ENCODE results near the gene IFT25. TPM values are rescaled to one million over a fixed set of nuclear protein-coding genes. Genes with fewer than 3 reads are reported as not detected.

Gene IFT25
- total RNA-seq, 1 donor from 2014 or later = 41.0 TPM

DNA sequence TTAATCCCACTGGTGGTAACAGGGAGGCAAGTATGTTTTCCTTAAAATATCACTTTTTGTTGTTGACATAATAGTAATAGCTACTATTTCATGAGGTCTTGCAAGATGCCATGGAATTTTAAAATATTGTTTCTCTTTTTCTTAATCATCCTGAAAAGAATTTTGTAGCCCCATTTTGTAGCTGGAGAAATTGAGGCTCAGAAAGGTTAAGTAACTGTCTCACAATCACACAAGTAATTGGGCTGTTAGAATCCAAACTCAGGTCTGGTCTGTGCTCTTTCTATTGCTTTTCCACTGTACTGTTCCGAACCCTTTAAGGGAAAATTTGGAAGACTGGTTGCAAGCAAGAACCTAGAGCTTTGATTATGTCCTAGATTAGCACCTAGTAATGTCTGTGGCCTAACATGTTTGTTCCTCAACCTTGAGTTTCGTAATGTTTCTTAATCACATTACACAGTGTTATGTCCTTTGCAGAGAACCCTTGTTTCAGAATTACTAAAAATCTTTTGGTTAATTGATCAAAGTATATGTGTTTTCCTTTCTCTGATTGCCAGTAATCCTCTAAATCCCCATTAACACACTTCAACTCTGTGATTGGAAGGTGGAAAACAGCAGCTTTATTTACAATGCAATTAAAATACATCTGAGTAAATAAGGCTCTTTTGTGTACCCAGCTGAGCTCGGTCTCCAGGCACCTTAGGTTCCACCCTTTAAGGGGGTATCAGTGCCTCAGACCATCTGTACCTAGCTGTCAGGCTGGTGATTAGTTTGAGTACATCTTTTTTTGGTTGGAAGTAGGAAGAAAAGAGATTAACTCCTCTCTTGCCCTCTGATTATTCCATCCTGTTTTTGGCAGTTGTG, 11.0 kb upstream of the IFT25 start:
- ChIA-PET CTCF (interaction anchor here (0.8 to 1.8 kb wide), 3 partner anchors 78 to 96 kb away, joined by 3 to 5 read pairs (median 4); no protein-coding TSS in a partner anchor), POLR2A (interaction anchor here (1.3 kb wide), 1 partner anchor 11 kb away, joined by 8 read pairs; the partner anchor contains the start of gene IFT25)
- DNase-seq (no peak), ATAC-seq (ENCODE audit: low read depth) (no peak)
- Mint-ChIP-seq H3K4me3 (no peak overlapping the region), H3K9me3 (no peaks in the 10 kb centered on the region), H3K4me1 (no peaks in the 10 kb centered on the region), H3K27ac (no peak overlapping the region), H3K27me3 (no peaks in the 10 kb centered on the region), H3K36me3 (ENCODE audit: low read depth) (peaks cover 44% of the 10 kb centered on the region)
- TF ChIP-seq, protein P1, sequence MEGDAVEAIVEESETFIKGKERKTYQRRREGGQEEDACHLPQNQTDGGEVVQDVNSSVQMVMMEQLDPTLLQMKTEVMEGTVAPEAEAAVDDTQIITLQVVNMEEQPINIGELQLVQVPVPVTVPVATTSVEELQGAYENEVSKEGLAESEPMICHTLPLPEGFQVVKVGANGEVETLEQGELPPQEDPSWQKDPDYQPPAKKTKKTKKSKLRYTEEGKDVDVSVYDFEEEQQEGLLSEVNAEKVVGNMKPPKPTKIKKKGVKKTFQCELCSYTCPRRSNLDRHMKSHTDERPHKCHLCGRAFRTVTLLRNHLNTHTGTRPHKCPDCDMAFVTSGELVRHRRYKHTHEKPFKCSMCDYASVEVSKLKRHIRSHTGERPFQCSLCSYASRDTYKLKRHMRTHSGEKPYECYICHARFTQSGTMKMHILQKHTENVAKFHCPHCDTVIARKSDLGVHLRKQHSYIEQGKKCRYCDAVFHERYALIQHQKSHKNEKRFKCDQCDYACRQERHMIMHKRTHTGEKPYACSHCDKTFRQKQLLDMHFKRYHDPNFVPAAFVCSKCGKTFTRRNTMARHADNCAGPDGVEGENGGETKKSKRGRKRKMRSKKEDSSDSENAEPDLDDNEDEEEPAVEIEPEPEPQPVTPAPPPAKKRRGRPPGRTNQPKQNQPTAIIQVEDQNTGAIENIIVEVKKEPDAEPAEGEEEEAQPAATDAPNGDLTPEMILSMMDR (IDR thresholded peaks at IDR 0.05) = no peak
- intact Hi-C loops (cut with micrococcal nuclease) = loop anchor here (5.0 kb wide), 1 partner anchor 469 kb away; no protein-coding TSS in a partner anchor

DNA sequence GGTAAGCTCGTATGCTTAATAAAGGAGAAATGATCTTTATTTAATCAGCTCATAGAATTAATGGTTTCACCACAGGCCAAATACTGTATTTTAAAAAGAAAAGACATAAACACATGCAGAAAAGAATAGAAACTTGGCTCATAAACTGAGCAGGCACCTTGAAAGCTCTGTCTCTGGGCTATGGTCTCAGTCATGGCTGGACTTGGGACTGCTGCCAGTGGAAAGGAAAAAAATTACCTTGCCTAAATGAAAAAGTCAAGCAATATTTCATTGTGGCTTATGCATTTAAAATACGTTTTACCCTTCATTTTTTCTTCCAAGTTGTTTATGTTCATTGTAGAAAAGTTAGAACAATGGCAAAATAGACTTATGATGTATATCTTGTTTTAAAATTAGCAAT, 8.6 kb upstream of the IFT25 start:
- intact Hi-C loops (cut with micrococcal nuclease) = no loop called here
- Mint-ChIP-seq H3K4me1 (no peaks in the 10 kb centered on the region), H3K36me3 (ENCODE audit: low read depth) (peaks cover 35% of the 10 kb centered on the region), H3K27me3 (no peaks in the 10 kb centered on the region), H3K9me3 (no peaks in the 10 kb centered on the region), H3K4me3 (no peak overlapping the region), H3K27ac (no peak overlapping the region)
- TF ChIP-seq, protein P1 (IDR thresholded peaks at IDR 0.05) = no peak
- ATAC-seq (ENCODE audit: low read depth) = no peak
- ChIA-PET CTCF (interaction anchor here (1.0 to 1.1 kb wide), 2 partner anchors 77 to 94 kb away, joined by 3 read pairs; no protein-coding TSS in a partner anchor), POLR2A (no interaction called here)
- no peak for DNase-seq

DNA sequence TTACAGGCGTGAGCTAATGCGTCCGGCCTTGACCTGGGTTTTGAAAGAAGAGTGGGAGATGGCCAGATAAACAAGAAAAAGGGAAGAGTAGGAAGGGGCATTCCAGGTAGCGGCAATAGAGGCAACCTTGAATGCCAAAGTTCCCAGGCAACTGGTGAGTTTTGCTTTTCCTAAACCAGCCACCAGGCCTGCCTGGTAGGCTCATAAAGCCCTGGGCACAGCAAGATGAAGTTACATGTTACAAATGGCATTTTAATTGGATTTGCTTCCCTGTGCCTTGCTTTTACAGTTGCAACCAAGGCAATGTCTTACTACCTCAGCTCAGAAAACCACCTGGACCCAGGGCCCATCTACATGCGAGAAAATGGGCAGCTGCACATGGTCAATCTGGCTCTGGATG, 6.2 kb upstream of the IFT25 start:
- intact Hi-C loops (cut with micrococcal nuclease) = no loop called here
- Mint-ChIP-seq H3K4me3 (no peak overlapping the region), H3K9me3 (no peaks in the 10 kb centered on the region), H3K36me3 (ENCODE audit: low read depth) (peaks cover 25% of the 10 kb centered on the region), H3K27ac (no peak overlapping the region), H3K4me1 (peaks cover 7% of the 10 kb centered on the region), H3K27me3 (no peaks in the 10 kb centered on the region)
- ChIA-PET POLR2A (no interaction called here), CTCF (interaction anchor here (1.2 kb wide), 1 partner anchor 90 kb away, joined by 3 read pairs; no protein-coding TSS in a partner anchor)
- ATAC-seq (ENCODE audit: low read depth) (no peak), DNase-seq (no peak)
- TF ChIP-seq, protein P1 (IDR thresholded peaks at IDR 0.05) = no peak

DNA sequence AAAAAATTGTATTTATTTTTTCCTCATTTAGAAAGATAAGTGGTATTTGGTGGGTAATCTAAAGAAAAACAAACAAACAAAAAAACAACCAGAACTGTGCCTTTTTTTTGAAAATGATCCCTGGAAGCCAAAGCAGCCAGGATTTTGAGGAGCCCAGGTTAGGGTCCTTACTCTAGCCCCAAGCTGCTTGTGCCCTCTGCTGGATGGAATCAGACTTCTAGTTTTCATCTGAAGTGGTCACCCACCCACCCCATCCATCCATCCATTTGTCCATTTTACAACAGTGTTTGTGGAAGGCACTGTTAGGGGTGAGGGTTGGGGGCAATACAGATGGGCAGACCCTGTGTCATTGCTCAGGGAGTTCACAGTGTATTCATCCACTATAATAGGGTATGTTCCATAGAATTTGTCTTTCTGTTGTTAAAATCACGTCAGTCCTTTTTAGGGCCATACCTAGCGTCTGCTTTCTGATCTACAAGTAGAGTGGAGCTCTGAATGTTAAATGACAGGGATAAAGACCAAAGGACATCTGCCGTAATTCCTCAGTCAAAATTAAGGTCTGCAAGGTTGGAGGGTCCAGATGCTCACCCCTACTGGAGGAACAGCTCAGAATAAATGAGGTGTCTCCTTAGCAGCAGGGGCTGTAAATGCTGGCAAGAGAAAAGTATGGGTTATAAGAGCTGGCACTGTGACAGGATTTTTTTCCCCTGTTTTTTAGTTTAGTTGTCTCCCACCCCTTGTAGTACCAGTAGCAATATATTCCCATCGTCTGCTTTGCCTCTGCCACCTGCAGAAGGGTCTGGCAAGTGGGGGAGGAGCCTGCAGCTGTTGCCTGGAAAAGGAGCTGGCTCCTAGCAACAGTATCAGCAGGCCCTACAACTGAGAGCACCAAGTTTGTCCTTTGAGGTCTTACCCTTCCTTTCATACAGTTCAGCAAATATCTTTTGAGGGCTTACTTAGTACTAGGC, 3.8 kb upstream of the IFT25 start:
- Mint-ChIP-seq H3K27me3 (no peaks in the 10 kb centered on the region), H3K9me3 (no peaks in the 10 kb centered on the region), H3K4me1 (peaks cover 19% of the 10 kb centered on the region), H3K27ac (no peak overlapping the region), H3K4me3 (no peak overlapping the region), H3K36me3 (ENCODE audit: low read depth) (peaks cover 30% of the 10 kb centered on the region)
- intact Hi-C loops (cut with micrococcal nuclease) = loop anchor here (1.0 to 5.0 kb wide), 6 partner anchors 71 to 1892 kb away; partner anchors contain the start of genes BTF3L4, CZIB, LRP8 and TTC4
- TF ChIP-seq, protein P1 (IDR thresholded peaks at IDR 0.05) = no peak
- no peak for DNase-seq
- POLR2A ChIA-PET = interaction anchor here (1.0 kb wide), 1 partner anchor 31 kb away, joined by 3 read pairs; no protein-coding TSS in a partner anchor
- CTCF ChIA-PET = interaction anchor here (0.7 to 7.6 kb wide), 6 partner anchors 10 to 89 kb away, joined by 3 to 108 read pairs (median 9); no protein-coding TSS in a partner anchor
- ATAC-seq (ENCODE audit: low read depth) = no peak
